SH-SY5Y (cell line): Measurements from ENCODE around the gene MYO1C.

Experiments used
- GATA2 ChIP-seq: IDR thresholded peaks from 2 replicates; pipeline ENCODE4 v1.6.1; 2011; ENCODE audit warnings: mild to moderate bottlenecking, low read depth, low read length
- GATA3 ChIP-seq: IDR thresholded peaks from 2 replicates; pipeline ENCODE4 v1.6.1; 2011; ENCODE audit warnings: low read depth, mild to moderate bottlenecking, low read length, moderate library complexity

DNA sequence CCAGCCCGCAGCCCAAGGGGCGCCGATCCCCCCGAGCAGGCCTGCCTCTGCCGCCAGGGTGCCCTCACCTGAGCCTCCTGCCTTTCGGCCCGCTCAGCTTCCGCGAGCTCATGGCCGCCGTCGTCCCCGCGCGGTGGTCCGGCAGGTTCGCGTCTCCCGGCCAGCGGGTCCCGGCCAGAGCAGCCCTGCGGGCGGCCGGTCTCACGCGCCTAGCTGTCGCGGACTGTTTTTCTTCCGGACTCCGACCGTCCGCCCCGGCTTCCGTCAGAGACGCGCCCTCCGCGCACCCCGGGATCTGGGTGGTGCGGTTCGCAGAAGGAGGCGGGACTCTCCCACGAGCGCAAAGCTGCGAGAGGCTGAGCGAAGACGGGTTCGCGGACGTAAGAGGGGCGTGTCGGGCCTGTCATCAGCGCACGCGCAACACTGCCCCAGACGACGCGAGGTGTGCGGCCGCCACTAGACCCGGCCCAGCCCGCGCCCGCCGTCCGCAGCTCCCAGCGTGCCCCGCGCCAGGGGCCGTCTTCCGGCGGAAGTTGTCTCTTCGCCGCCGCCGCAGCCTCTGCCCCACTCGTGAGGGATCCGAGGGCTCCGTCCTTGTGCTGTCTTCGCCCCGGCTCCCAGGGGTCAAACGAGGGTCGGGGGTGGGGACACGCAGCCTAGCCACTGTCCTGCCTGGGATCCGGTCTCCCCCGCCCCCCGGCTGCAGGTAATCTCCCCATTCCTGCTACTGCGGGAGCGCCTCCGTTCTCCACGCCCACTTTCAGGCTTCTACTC is 24.1 kb upstream of the MYO1C start, which contains the start of gene INPP5K:
- TF ChIP-seq GATA2 (no peak), GATA3 (no peak)
